Hepatocyte (in vitro differentiated cells): ENCODE measurements around the gene POLA2.

Source experiments
- EZH2 ChIP-seq: fragments of 200-600 bp; sonication (generic); IDR thresholded peaks from 2 replicates; pipeline ENCODE4 v1.6.1; 2016; ENCODE audit warnings: antibody characterized with exemption, mild to moderate bottlenecking, borderline replicate concordance
- EZH2phosphoT487 ChIP-seq: fragments of 200-600 bp; sonication (generic); IDR thresholded peaks from one replicate; pipeline ENCODE4 v1.6.1; 2018; ENCODE audit warnings: antibody characterized with exemption, mild to moderate bottlenecking, low read depth, moderate library complexity; ENCODE audit not compliant: unreplicated experiment, severe bottlenecking
- TF ChIP-seq, protein P1 (sequence below): fragments of 200-600 bp; sonication (generic); IDR thresholded peaks from 2 replicates; pipeline ENCODE4 v1.5.1; 2016; ENCODE audit warnings: antibody characterized with exemption, mild to moderate bottlenecking; ENCODE audit not compliant: poor library complexity

DNA sequence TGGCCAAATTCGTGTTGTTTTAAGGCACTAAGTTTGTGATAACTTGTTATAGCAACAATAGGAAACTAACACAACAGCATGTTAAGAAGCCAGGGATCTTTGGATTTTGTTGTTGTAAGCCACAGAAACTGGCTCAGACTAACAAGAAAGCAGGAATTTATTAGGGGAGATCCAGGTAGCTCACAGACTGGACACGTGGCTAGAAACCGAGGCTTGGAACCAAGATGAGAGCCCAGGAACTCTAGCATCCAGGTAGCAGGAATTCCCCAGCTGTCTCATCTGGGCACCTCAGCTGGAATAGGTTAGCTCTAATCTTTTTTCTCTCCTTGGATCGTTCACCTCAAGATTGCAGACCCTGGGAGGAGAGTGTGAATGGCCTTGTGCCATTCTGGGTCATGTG is 24.9 kb downstream of the POLA2 start:
- TF ChIP-seq, protein P1, sequence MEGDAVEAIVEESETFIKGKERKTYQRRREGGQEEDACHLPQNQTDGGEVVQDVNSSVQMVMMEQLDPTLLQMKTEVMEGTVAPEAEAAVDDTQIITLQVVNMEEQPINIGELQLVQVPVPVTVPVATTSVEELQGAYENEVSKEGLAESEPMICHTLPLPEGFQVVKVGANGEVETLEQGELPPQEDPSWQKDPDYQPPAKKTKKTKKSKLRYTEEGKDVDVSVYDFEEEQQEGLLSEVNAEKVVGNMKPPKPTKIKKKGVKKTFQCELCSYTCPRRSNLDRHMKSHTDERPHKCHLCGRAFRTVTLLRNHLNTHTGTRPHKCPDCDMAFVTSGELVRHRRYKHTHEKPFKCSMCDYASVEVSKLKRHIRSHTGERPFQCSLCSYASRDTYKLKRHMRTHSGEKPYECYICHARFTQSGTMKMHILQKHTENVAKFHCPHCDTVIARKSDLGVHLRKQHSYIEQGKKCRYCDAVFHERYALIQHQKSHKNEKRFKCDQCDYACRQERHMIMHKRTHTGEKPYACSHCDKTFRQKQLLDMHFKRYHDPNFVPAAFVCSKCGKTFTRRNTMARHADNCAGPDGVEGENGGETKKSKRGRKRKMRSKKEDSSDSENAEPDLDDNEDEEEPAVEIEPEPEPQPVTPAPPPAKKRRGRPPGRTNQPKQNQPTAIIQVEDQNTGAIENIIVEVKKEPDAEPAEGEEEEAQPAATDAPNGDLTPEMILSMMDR: no peak
- TF ChIP-seq EZH2 (no peak), EZH2phosphoT487 (no peak)
